HG02970 (cell line): ENCODE results near the gene TMEM208.

ENCODE experiments used
- ATAC-seq: cut with Tn5 transposase; IDR thresholded peaks from one replicate; pipeline ENCODE4 v1.9.1; 2021; ENCODE audit warnings: mild to moderate bottlenecking, moderate library complexity, moderate number of reproducible peaks; ENCODE audit not compliant: unreplicated experiment, low FRiP score

The TMEM208 gene

GRCh38 chr16:67234180-67234597 lies 7.3 kb downstream of the TMEM208 start:
- ATAC-seq = no peak

- no peak for ATAC-seq
These were observed 9.1 kb downstream of the TMEM208 start for GRCh38 chr16:67235816-67236562.

GRCh38 chr16:67236563-67237395 lies 9.8 kb downstream of the TMEM208 start:
- ATAC-seq = no peak

GRCh38 chr16:67237396-67238277 lies 10.7 kb downstream of the TMEM208 start:
- no peak for ATAC-seq

- ATAC-seq = no peak
These were observed 11.3 kb downstream of the TMEM208 start for GRCh38 chr16:67238278-67238575.

- no peak for ATAC-seq
These were observed 12.0 kb downstream of the TMEM208 start for GRCh38 chr16:67238806-67239470.

- no peak for ATAC-seq
These were observed 13.6 kb downstream of the TMEM208 start for GRCh38 chr16:67240506-67240905.

GRCh38 chr16:67241008-67241900 lies 14.3 kb downstream of the TMEM208 start:
- ATAC-seq = no peak

- no peak for ATAC-seq
These were observed 15.3 kb downstream of the TMEM208 start for GRCh38 chr16:67242138-67242730.

GRCh38 chr16:67243481-67243880 lies 16.6 kb downstream of the TMEM208 start:
- ATAC-seq = no peak

GRCh38 chr16:67244387-67245185 lies 17.7 kb downstream of the TMEM208 start:
- ATAC-seq = peak; percentile 36

GRCh38 chr16:67245186-67245585 lies 18.3 kb downstream of the TMEM208 start:
- no peak for ATAC-seq

- no peak for ATAC-seq
These were observed 18.7 kb downstream of the TMEM208 start for GRCh38 chr16:67245674-67246080.

GRCh38 chr16:67246081-67246755 lies 19.3 kb downstream of the TMEM208 start:
- ATAC-seq = no peak

- no peak for ATAC-seq
These were observed 19.8 kb downstream of the TMEM208 start for GRCh38 chr16:67246756-67247191.

- ATAC-seq = peak; percentile 42
These were observed 20.5 kb downstream of the TMEM208 start, which contains the start of gene FHOD1 for GRCh38 chr16:67247192-67248072. FHOD1 (minus strand) TSS chr16:67247481; CDS start chr16:67247410, 71 bp downstream.

GRCh38 chr16:67248073-67248400 lies 21.1 kb downstream of the TMEM208 start:
- no peak for ATAC-seq
